ENCODE measurements around the gene CD38.

CD38 gene

GRCh38 chr4:15868111-15868510, 90.0 kb downstream of the CD38 start:
- Histone ChIP-seq H3K27ac (no peak overlapping the region), H3K36me3 (replicated peaks) (no peaks in the 10 kb centered on the region), H3K27me3 (replicated peaks) (no peaks in the 10 kb centered on the region), H3K4me3 (ENCODE audit: low read depth, low read length) (no peak overlapping the region)
- peak; percentile 9 for TF ChIP-seq CTCF (IDR thresholded peaks at IDR 0.05; ENCODE audit: low read depth, low read length, missing control alignments)
- DNase-seq: no peak
- in situ Hi-C loops (cut with HindIII; ENCODE audit: low pct_ligation_motif_present, low sequenced_read_pairs): no loop called here

GRCh38 chr4:15868826-15869413, 90.8 kb downstream of the CD38 start:
- no peak for DNase-seq
- Histone ChIP-seq H3K27me3 (replicated peaks) (no peaks in the 10 kb centered on the region), H3K36me3 (replicated peaks) (no peaks in the 10 kb centered on the region), H3K27ac (no peak overlapping the region), H3K4me3 (ENCODE audit: low read depth, low read length) (no peak overlapping the region)
- in situ Hi-C loops (cut with HindIII; ENCODE audit: low pct_ligation_motif_present, low sequenced_read_pairs): no loop called here
- no peak for TF ChIP-seq CTCF (IDR thresholded peaks at IDR 0.05; ENCODE audit: low read depth, low read length, missing control alignments)

- Histone ChIP-seq H3K27ac (no peak overlapping the region), H3K4me3 (ENCODE audit: low read depth, low read length) (no peak overlapping the region), H3K36me3 (replicated peaks) (no peaks in the 10 kb centered on the region), H3K27me3 (replicated peaks) (no peaks in the 10 kb centered on the region)
- DNase-seq: no peak
- in situ Hi-C loops (cut with HindIII; ENCODE audit: low pct_ligation_motif_present, low sequenced_read_pairs): no loop called here
- no peak for TF ChIP-seq CTCF (IDR thresholded peaks at IDR 0.05; ENCODE audit: low read depth, low read length, missing control alignments)
These were observed 92.0 kb downstream of the CD38 start for GRCh38 chr4:15870079-15870478.

GRCh38 chr4:15870921-15871664, 93.0 kb downstream of the CD38 start:
- DNase-seq: no peak
- Histone ChIP-seq H3K4me3 (ENCODE audit: low read depth, low read length) (no peak overlapping the region), H3K27ac (no peak overlapping the region), H3K27me3 (replicated peaks) (no peaks in the 10 kb centered on the region), H3K36me3 (replicated peaks) (no peaks in the 10 kb centered on the region)
- TF ChIP-seq CTCF (IDR thresholded peaks at IDR 0.05; ENCODE audit: low read depth, low read length, missing control alignments): no peak
- in situ Hi-C loops (cut with HindIII; ENCODE audit: low pct_ligation_motif_present, low sequenced_read_pairs): no loop called here

- no peak for TF ChIP-seq CTCF (IDR thresholded peaks at IDR 0.05; ENCODE audit: low read depth, low read length, missing control alignments)
- no peak for DNase-seq
- in situ Hi-C loops (cut with HindIII; ENCODE audit: low pct_ligation_motif_present, low sequenced_read_pairs): no loop called here
- H3K36me3 ChIP-seq (replicated peaks): no peaks in the 10 kb centered on the region
- H3K27ac ChIP-seq: no peak overlapping the region
- no peaks in the 10 kb centered on the region for H3K27me3 ChIP-seq (replicated peaks)
- H3K4me3 ChIP-seq (ENCODE audit: low read depth, low read length): no peak overlapping the region
These were observed 95.0 kb downstream of the CD38 start for GRCh38 chr4:15873117-15873516.

All from brain microvascular endothelial cell (primary cell).